NCI-H82 (cell line): ENCODE measurements around the gene IMPDH2.
A peak's percentile ranks its signal among the peaks of the same experiment; 100 is the strongest.

Experiments
- DNase-seq: peaks from one replicate; lab custom pipeline; 2025; lab: John Stamatoyannopoulos, UW

IMPDH2 gene

GRCh38 chr3:49028673-49029562, at the start of gene IMPDH2:
IMPDH2 (minus strand) TSS chr3:49029398; CDS start chr3:49029350, 48 bp downstream.
- peak; percentile 94 for DNase-seq

- no peak for DNase-seq
Measured at GRCh38 chr3:49076646-49077045, 47.4 kb upstream of the IMPDH2 start.

- no peak for DNase-seq
Measured at GRCh38 chr3:49076116-49076515, 46.9 kb upstream of the IMPDH2 start.

- no peak for DNase-seq
Measured at GRCh38 chr3:49058011-49058410, 28.8 kb upstream of the IMPDH2 start.

GRCh38 chr3:49057268-49057667, 28.1 kb upstream of the IMPDH2 start:
- no peak for DNase-seq

GRCh38 chr3:49054344-49054862, 25.2 kb upstream of the IMPDH2 start:
- DNase-seq: no peak

GRCh38 chr3:49053543-49053942, 24.3 kb upstream of the IMPDH2 start:
- DNase-seq: no peak

GRCh38 chr3:49035281-49035680, 6.1 kb upstream of the IMPDH2 start:
- DNase-seq: no peak

- DNase-seq: no peak
Measured at GRCh38 chr3:49034650-49035049, 5.5 kb upstream of the IMPDH2 start.

GRCh38 chr3:49032646-49033304, 3.6 kb upstream of the IMPDH2 start:
- no peak for DNase-seq

GRCh38 chr3:49030321-49030720, 1.1 kb upstream of the IMPDH2 start:
- no peak for DNase-seq

- no peak for DNase-seq
Measured at GRCh38 chr3:49029563-49029884, 326 bp upstream of the IMPDH2 start.

GRCh38 chr3:49028298-49028672, 913 bp downstream of the IMPDH2 start:
- DNase-seq: no peak

GRCh38 chr3:49027634-49028033, 1.6 kb downstream of the IMPDH2 start:
- DNase-seq: no peak

GRCh38 chr3:49026536-49026935, 2.7 kb downstream of the IMPDH2 start:
- DNase-seq: no peak

GRCh38 chr3:49025793-49026520, 3.2 kb downstream of the IMPDH2 start:
- no peak for DNase-seq

GRCh38 chr3:49025005-49025792, 4.0 kb downstream of the IMPDH2 start:
- DNase-seq: no peak

- DNase-seq: no peak
Measured at GRCh38 chr3:49024449-49024848, 4.7 kb downstream of the IMPDH2 start.

GRCh38 chr3:49023775-49024174, 5.4 kb downstream of the IMPDH2 start:
- DNase-seq: no peak

- peak; percentile 60 for DNase-seq
Measured at GRCh38 chr3:49022688-49023171, 6.5 kb downstream of the IMPDH2 start.

- DNase-seq: peak; percentile 92
Measured at GRCh38 chr3:49021813-49022687, 7.1 kb downstream of the IMPDH2 start, which contains the start of gene NDUFAF3. NDUFAF3 (plus strand) TSS chr3:49022121; CDS start chr3:49022145, 24 bp downstream.
